GM12892 (cell line): Measurements from ENCODE around the gene ABCA8.

Experiments used
- POLR2A ChIP-seq: IDR thresholded peaks from 2 replicates; pipeline ENCODE4 v1.6.1; 2011; ENCODE audit warnings: low read depth, low read length, control low read depth
- POLR2AphosphoS5 ChIP-seq: IDR thresholded peaks from 2 replicates; pipeline ENCODE4 v1.6.1; 2011; ENCODE audit warnings: low read depth, low read length, control low read depth
- TAF1 ChIP-seq: IDR thresholded peaks from 2 replicates; pipeline ENCODE4 v1.6.1; 2011; ENCODE audit warnings: low read depth, mild to moderate bottlenecking, control low read depth, low read length, borderline replicate concordance

DNA sequence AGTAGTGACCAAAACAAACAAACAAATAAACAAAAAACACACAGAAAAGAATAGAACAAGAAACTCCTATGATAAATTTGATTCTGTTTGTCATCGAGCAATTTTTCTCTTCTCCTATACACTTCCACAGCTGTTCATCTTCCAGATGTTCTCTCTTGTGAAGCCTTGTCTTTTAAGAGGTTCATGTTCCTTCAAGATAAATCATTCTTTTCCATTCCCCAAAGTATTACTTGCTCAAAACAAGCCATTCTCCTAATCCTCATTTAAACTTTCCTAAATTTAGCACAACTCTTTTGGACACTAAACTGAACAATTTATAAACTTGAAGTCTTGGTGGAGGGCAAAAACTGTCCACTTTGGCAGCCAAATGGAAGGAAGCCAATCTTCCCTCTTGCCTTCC lies 103.3 kb downstream of the ABCA8 start:
- TF ChIP-seq POLR2A (no peak), POLR2AphosphoS5 (no peak), TAF1 (no peak)
